Astrocyte of the spinal cord (primary cell): Measurements from ENCODE around the gene COL23A1.

Experiments used
- DNase-seq: peaks from one replicate; pipeline ENCODE4 v3.0.0; 2011; ENCODE audit warnings: low read depth, low spot score
- H3K4me3 ChIP-seq: 2 replicates; pipeline ENCODE4 v1.5.1; 2011; ENCODE audit warnings: low read depth, mild to moderate bottlenecking, low read length, moderate library complexity
- in situ Hi-C: cut with HindIII; loops from 2 replicates; pipeline ENCODE4 v1.10.0; 2017; ENCODE audit warnings: low sequenced_read_pairs
- TF ChIP-seq, protein P1 (sequence below): IDR thresholded peaks from 2 replicates; pipeline ENCODE4 v1.5.1; 2012; ENCODE audit warnings: low read depth, mild to moderate bottlenecking, low read length, inconsistent platforms

COL23A1 gene

GRCh38 chr5:178339272-178339671, 250.9 kb downstream of the COL23A1 start:
- H3K4me3 ChIP-seq: no peak overlapping the region
- in situ Hi-C loops: no loop called here
- TF ChIP-seq, protein P1, sequence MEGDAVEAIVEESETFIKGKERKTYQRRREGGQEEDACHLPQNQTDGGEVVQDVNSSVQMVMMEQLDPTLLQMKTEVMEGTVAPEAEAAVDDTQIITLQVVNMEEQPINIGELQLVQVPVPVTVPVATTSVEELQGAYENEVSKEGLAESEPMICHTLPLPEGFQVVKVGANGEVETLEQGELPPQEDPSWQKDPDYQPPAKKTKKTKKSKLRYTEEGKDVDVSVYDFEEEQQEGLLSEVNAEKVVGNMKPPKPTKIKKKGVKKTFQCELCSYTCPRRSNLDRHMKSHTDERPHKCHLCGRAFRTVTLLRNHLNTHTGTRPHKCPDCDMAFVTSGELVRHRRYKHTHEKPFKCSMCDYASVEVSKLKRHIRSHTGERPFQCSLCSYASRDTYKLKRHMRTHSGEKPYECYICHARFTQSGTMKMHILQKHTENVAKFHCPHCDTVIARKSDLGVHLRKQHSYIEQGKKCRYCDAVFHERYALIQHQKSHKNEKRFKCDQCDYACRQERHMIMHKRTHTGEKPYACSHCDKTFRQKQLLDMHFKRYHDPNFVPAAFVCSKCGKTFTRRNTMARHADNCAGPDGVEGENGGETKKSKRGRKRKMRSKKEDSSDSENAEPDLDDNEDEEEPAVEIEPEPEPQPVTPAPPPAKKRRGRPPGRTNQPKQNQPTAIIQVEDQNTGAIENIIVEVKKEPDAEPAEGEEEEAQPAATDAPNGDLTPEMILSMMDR: no peak
- DNase-seq: no peak

- TF ChIP-seq, protein P1: no peak
- DNase-seq: no peak
- H3K4me3 ChIP-seq: no peak overlapping the region
- in situ Hi-C loops: no loop called here
Observed at GRCh38 chr5:178338750-178339144, 251.4 kb downstream of the COL23A1 start.

- no peak overlapping the region for H3K4me3 ChIP-seq
- TF ChIP-seq, protein P1: no peak
- DNase-seq: no peak
- in situ Hi-C loops: no loop called here
Observed at GRCh38 chr5:178338126-178338749, 252.0 kb downstream of the COL23A1 start.

- in situ Hi-C loops: no loop called here
Observed at GRCh38 chr5:178337334-178337741, 252.9 kb downstream of the COL23A1 start.

DNA sequence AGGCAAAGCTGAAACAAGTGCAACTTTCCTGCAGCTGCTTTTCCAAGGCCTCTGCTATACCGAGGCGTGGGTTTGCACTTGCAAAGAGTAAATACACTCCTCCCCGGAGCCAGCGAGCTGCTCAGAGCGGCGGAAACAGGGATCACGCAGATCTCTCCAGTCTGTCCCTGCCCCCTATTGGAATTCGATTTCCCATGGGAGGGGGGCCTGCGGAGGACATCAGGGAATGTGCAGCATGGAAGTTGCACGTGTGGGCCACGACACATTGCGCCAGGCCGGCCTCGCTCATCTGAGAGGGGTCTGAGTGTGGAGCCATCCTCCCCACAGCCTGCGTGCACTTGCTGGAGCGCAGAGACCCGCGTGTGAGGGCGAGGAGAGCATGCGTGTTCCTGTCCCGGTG, 253.3 kb downstream of the COL23A1 start:
- H3K4me3 ChIP-seq: no peak overlapping the region
- TF ChIP-seq, protein P1: no peak
- in situ Hi-C loops: no loop called here
- no peak for DNase-seq

More at GRCh38 chr5:178337334-178337741, 252.9 kb downstream of the COL23A1 start:
- H3K4me3 ChIP-seq: no peak overlapping the region
- DNase-seq: no peak
- TF ChIP-seq, protein P1: no peak

DNA sequence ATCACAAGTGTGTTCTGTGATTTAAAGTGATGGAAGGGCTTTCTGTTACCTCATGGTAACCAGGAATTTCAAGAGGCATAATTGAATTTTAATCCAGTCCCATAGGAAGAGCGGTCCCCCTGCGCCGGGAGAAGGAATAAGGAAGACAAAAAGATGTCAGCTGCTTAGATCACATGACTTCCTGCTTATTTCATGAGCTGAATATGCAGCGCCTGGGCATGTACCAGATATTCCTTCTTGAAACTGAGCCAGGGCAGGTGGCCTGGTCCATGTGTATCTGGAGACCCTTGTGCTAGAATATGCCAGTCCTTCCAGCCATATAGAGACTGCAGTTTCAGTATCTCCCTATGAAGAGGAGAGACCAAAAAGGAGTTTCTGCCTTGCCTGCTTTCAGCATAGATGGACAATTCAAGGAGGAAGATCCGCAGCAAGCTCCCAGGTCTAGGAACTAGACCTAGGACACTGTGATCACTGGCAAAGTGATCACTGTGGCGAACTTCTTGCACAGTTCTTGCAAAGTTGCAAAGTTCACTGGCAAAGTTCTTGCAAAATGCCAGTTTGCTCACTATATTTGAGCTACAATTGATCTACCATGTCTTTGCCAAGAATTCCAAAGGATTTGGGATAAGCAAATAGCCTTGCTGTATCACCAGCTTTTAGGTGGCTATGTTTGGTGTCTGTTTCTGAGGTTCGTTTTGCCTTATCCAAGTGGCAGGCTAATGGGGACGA, 254.7 kb downstream of the COL23A1 start:
- TF ChIP-seq, protein P1: no peak
- H3K4me3 ChIP-seq: no peak overlapping the region
- in situ Hi-C loops: no loop called here
- no peak for DNase-seq
